HFFc6 (cell line): ENCODE results near the gene CTSF. TPM values are rescaled to one million over a fixed set of nuclear protein-coding genes. Genes with fewer than 3 reads are reported as not detected.
"Not testable (repeated sequence)": the region's sequence is repeated elsewhere in the genome, so short reads cannot be mapped to it uniquely, and the experiment has no call there.

Experiments
- DNase-seq: peaks from one replicate; pipeline ENCODE4 v3.0.0-alpha.2; 2018
- H3K27ac Mint-ChIP-seq: 2 replicates; pipeline ENCODE4 v1.8.0; 2020; ENCODE audit warnings: mild to moderate bottlenecking, mixed read lengths
- H3K27me3 Mint-ChIP-seq: 2 replicates; pipeline ENCODE4 v1.8.0; 2021; ENCODE audit warnings: mild to moderate bottlenecking, moderate library complexity, mixed read lengths; ENCODE audit not compliant: insufficient read depth
- H3K36me3 Mint-ChIP-seq: 2 replicates; pipeline ENCODE4 v1.8.0; 2021; ENCODE audit warnings: low read depth, mixed read lengths
- H3K4me1 Mint-ChIP-seq: 2 replicates; pipeline ENCODE4 v1.8.0; 2020; ENCODE audit warnings: low read depth, mixed read lengths
- H3K4me3 Mint-ChIP-seq: 2 replicates; pipeline ENCODE4 v1.8.0; 2020; ENCODE audit warnings: mild to moderate bottlenecking, moderate library complexity, mixed read lengths
- H3K9me3 Mint-ChIP-seq: 2 replicates; pipeline ENCODE4 v1.8.0; 2020; ENCODE audit warnings: mild to moderate bottlenecking, mixed read lengths
- total RNA-seq, 6 experiments: library from RNA; stranded (reverse); fragmentation: NEBNext Ultra II Directional; extraction: Animal tissue kit (Norgen Biotek cat#: 25700); gene quantifications; 2 replicates in 1 of 6; 3 replicates in 5 of 6; pipeline ENCODE4 v1.2.3, GENCODE V29; 2021
- TF ChIP-seq, protein P1 (sequence below): fragments of 200-600 bp; sonication (generic); IDR thresholded peaks from 2 replicates; pipeline ENCODE4 v1.5.0; 2021; ENCODE audit warnings: antibody characterized with exemption, mild to moderate bottlenecking

Gene CTSF
- total RNA-seq, 6 experiments from 2014 or later, result 5.2 to 20.0 (median 6.6) TPM

DNA sequence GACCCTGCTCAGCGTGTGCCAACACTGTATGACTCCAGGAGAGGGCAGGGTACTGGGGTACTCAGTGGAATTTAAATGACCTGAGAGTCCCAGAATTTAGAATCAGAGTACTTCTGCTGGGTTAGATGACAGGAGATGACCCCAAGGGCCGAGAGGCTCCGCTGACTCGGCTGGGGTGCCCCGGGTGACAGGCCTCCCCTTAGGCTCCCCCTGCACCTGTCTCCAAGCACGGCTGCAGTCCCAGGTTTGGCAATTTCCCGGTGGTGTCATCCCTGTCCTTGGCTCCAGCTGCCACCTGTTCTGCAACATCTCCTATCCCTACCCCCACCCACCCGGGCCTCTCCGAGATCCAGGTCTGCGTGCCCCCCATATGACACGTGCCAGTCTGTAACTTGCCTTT, 20.4 kb downstream of the CTSF start:
- Mint-ChIP-seq H3K4me3 (no peak overlapping the region), H3K27me3 (peaks cover 17% of the 10 kb centered on the region), H3K36me3 (no peaks in the 10 kb centered on the region), H3K9me3 (no peaks in the 10 kb centered on the region), H3K27ac (no peak overlapping the region), H3K4me1 (peaks cover 18% of the 10 kb centered on the region)
- DNase-seq, result no peak
- TF ChIP-seq, protein P1, sequence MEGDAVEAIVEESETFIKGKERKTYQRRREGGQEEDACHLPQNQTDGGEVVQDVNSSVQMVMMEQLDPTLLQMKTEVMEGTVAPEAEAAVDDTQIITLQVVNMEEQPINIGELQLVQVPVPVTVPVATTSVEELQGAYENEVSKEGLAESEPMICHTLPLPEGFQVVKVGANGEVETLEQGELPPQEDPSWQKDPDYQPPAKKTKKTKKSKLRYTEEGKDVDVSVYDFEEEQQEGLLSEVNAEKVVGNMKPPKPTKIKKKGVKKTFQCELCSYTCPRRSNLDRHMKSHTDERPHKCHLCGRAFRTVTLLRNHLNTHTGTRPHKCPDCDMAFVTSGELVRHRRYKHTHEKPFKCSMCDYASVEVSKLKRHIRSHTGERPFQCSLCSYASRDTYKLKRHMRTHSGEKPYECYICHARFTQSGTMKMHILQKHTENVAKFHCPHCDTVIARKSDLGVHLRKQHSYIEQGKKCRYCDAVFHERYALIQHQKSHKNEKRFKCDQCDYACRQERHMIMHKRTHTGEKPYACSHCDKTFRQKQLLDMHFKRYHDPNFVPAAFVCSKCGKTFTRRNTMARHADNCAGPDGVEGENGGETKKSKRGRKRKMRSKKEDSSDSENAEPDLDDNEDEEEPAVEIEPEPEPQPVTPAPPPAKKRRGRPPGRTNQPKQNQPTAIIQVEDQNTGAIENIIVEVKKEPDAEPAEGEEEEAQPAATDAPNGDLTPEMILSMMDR, result no peak

DNA sequence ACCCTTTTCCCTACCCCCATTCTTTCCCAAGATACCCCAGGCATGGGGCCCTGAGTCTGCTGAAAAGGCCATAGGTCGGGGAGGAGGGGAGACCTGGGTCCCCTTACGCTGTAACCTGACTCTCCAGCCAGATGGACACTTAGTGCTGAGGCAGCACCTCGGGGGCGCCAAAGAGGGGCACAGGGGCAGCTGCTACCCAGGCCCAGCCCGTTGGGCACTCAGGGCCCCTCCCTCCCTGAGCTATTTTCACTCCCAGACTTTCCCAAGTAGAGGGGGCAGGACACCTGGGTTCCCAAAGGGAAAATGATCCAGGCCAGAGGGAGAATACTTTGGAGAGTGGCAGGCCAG, 20.8 kb downstream of the CTSF start:
- peaks cover 17% of the 10 kb centered on the region for H3K27me3 Mint-ChIP-seq
- peaks cover under 1% of the 10 kb centered on the region for H3K36me3 Mint-ChIP-seq
- TF ChIP-seq, protein P1, result no peak
- no peak for DNase-seq
- peaks cover 22% of the 10 kb centered on the region for H3K4me1 Mint-ChIP-seq
- H3K9me3 Mint-ChIP-seq, result no peaks in the 10 kb centered on the region
- H3K4me3 Mint-ChIP-seq, result no peak overlapping the region
- H3K27ac Mint-ChIP-seq, result no peak overlapping the region

DNA sequence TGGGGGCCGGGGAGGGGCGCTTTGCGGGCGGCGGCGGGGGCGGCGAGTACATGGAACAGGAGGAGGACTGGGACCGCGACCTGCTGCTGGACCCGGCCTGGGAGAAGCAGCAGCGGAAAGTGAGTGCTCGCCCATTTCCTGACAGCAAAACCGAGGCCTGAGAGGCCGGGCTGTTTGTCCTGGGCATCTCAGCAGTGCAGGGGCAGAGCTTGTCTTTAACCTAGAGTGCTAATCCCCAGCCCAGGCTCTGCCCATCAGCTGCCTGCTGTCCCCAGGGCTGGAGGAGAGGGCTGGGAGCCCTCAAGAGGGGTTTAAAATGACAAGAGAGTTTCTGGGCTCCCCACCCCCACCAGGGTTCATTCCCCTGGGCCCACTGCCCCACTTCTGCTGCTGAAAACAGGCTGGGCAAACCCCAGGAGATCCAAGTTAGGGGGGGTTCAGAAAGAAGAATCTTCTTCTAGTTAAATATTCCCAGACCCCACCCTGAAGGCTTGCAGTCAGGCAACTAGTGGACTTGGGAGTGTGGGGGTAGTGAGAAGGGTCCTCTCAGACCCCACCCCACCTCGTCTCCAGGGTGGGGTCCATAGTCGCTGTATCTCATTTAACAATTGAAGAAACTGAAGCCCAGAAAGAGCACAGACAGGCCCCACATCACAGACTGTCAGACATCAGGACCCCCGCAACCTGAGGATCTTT, 21.3 kb downstream of the CTSF start:
- H3K27ac Mint-ChIP-seq, result no peak overlapping the region
- no peak for DNase-seq
- H3K36me3 Mint-ChIP-seq, result peaks cover 6% of the 10 kb centered on the region
- H3K27me3 Mint-ChIP-seq, result peaks cover 19% of the 10 kb centered on the region
- peaks cover 27% of the 10 kb centered on the region for H3K4me1 Mint-ChIP-seq
- H3K4me3 Mint-ChIP-seq, result peak overlapping the region; percentile 78; the same call in 1 of the 2 replicates
- no peaks in the 10 kb centered on the region for H3K9me3 Mint-ChIP-seq
- TF ChIP-seq, protein P1, result no peak

DNA sequence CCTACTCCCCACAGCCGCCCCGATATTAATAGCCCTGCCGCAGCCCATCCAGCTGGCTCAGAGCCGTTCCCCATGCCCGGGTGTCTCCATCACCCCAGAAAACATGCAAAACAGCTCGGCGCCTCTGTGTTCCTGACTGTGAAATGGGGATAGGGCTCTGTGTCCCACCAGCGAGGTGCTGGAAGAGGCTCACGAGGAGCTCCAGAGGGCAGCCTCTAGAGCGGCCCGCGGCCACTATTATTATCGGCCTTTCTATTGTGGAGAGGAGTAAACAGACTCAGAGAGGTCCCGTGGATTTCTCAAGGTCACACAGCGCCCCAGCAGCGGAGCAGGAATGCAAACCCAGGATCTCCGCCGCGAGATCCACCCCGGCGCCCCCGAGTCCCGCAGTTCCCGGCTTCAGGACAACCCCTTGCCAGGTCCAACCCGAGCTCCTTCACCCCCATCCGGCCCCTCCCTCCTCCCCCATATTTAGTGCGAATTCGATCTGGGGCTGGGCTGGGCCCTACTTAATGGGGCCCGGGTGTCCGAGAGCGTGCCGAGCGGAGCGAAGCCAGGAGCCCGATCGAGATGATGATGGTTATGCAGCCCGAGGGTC, 21.9 kb downstream of the CTSF start, which contains the start of gene ACTN3:
Gene ACTN3, plus strand, starts transcription at position 536 of the 598 bp plus-strand sequence. Its CDS starts 35 bp downstream, at position 571.
- Mint-ChIP-seq H3K4me3 (peak within 1 kb of the TSS; percentile 78), H3K27ac (peak within 1 kb of the TSS; percentile 41; the same call in 1 of the 2 replicates), H3K27me3 (peaks cover 20% of the 10 kb centered on the region), H3K4me1 (peaks cover 34% of the 10 kb centered on the region), H3K9me3 (no peaks in the 10 kb centered on the region), H3K36me3 (peaks cover 7% of the 10 kb centered on the region)
- TF ChIP-seq, protein P1, result no peak
- no peak for DNase-seq

DNA sequence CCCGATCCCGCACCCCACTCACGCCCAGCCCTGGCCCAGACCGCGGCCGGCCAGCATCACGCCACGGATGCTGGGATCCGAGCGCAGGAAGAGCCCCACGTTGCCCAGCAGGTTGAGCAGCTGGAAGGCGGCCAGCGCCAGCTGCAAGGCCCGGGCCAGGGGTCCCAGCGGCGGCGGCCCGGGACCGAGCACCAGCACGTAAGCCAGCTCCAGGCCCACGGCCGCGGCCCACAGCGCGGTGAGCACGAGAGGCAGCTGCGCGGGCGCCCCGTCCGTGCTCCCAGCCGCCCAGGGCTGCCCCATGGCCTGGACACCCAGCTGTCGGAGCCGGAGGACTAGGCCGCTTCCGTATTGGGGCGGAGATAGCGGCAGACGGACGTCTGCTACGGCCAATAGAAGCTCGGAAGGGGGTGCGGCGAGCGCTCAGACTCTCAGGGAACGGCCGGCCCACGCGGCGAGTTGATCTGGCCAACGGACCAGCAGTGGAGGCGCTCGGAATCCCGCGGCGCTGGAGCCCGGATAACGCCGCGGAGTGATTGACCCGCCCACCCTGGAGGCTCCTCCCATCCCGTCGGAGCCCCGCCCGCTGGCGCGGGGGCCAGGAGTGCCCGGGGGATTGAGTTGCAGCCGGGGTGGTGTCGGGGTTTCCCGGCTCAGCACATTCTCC, 22.6 kb downstream of the CTSF start, which contains the start of gene ZDHHC24:
Gene ZDHHC24, minus strand, starts transcription at position 348 of the 667 bp plus-strand sequence. Its CDS starts 45 bp downstream, at position 303.
- H3K4me1 Mint-ChIP-seq, result peaks cover 36% of the 10 kb centered on the region
- no peaks in the 10 kb centered on the region for H3K9me3 Mint-ChIP-seq
- TF ChIP-seq, protein P1, result no peak
- H3K27ac Mint-ChIP-seq, result peak within 1 kb of the TSS; percentile 70
- peak within 1 kb of the TSS; percentile 88 for H3K4me3 Mint-ChIP-seq
- H3K27me3 Mint-ChIP-seq, result peaks cover 16% of the 10 kb centered on the region
- DNase-seq, result peak; percentile 97
- peaks cover 7% of the 10 kb centered on the region for H3K36me3 Mint-ChIP-seq

DNA sequence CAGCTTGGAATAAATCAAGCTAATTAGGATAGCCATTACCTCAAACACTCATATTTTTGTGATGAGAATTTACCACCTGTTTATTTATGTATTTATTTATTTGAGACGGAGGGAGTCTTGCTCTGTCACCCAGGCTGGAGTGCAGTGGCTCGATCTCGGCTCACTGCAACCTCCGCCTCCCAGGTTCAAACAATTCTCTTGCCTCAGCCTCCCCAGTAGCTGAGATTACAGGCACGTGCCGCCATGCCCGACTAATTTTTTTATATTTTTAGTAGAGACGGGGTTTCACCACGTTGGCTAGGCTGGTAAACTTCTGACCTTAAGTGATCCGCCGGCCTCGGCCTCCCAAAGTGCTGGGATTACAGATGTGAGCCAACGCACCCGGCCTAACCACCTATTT, 23.5 kb downstream of the CTSF start:
- peak overlapping the region; percentile 70 for H3K27ac Mint-ChIP-seq
- peaks cover 14% of the 10 kb centered on the region for H3K27me3 Mint-ChIP-seq
- not testable (repeated sequence) for H3K9me3 Mint-ChIP-seq, DNase-seq, H3K36me3 Mint-ChIP-seq
- H3K4me1 Mint-ChIP-seq, result peaks cover 36% of the 10 kb centered on the region
- H3K4me3 Mint-ChIP-seq, result peak overlapping the region; percentile 88
